HepG2 (cell line): ENCODE data around the gene BMPER. TPM values are rescaled to one million over a fixed set of nuclear protein-coding genes. Genes with fewer than 3 reads are reported as not detected.

Experiments used
- ATAC-seq: fragments of 200-7000 bp; cut with Tn5 transposase; 3 replicates; pipeline ENCODE4 v1.9.1; 2020; ENCODE audit warnings: mild to moderate bottlenecking, moderate library complexity
- BruUV-seq: library from RNA; stranded (reverse); fragments of 400-500 nt; replicated peaks from 2 replicates; lab custom pipeline; 2021; lab: Mats Ljungman, UMichigan
- CTCF ChIA-PET: fragments of 300-600 bp; formaldehyde crosslinking; extraction: SDS; loops from one replicate; lab custom pipeline; 2021; ENCODE audit warnings: low total read pairs, inconsistent platforms, low intra/inter-chr PET ratio; lab: Yijun Ruan, JAX
- POLR2A ChIA-PET: fragments of 350-600 bp; sonication (Branson Sonifier 250); formaldehyde crosslinking; loops from one replicate; lab custom pipeline; 2020; ENCODE audit warnings: antibody characterized with exemption, inconsistent platforms; lab: Yijun Ruan, JAX
- DNase-seq: peaks from one replicate; pipeline ENCODE4 v3.0.0-alpha.2; 2015; ENCODE audit warnings: low spot score
- FAIRE-seq: peaks from 3 replicates; lab custom pipeline; 2011; peaks lifted over from hg19 to GRCh38; lab: Jason Lieb, UNC
- H2AFZ ChIP-seq: one replicate; pipeline ENCODE4 v1.6.1; 2011; ENCODE audit warnings: low read length, inconsistent platforms
- H3K27ac ChIP-seq: fragments of 300-600 bp; 3 replicates; pipeline ENCODE4 v1.8.0; 2011; ENCODE audit warnings: mixed run types, mild to moderate bottlenecking, mixed read lengths, low read length, inconsistent platforms; ENCODE audit not compliant: insufficient read depth; ENCODE audit errors: extremely low read length
- H3K27me3 ChIP-seq, 2 experiments: fragments of 200-600 bp in 1 of 2; 2 replicates in 1 of 2; 3 replicates in 1 of 2; pipeline versions ENCODE4 v1.6.0 to v1.8.0; 2011; ENCODE audit warnings: low read length in 2 of 2, mild to moderate bottlenecking in 2 of 2, moderate library complexity in 2 of 2, inconsistent platforms in 1 of 2; ENCODE audit not compliant: insufficient read depth in 2 of 2, control insufficient read depth in 1 of 2
- H3K36me3 ChIP-seq, 2 experiments: fragments of 200-600 bp in 1 of 2; replicated peaks in 1 of 2; 2 replicates in 1 of 2; 3 replicates in 1 of 2; pipeline versions ENCODE4 v1.5.1 to v1.8.0; 2011; ENCODE audit warnings: low read length in 2 of 2, inconsistent platforms in 1 of 2; ENCODE audit not compliant: insufficient read depth in 2 of 2, control insufficient read depth in 1 of 2
- H3K4me1 ChIP-seq: 2 replicates; pipeline ENCODE4 v1.5.1; 2012; ENCODE audit warnings: low read length, inconsistent platforms; ENCODE audit not compliant: insufficient read depth
- H3K4me2 ChIP-seq: 2 replicates; pipeline ENCODE4 v1.6.0; 2011; ENCODE audit warnings: low read depth, low read length, inconsistent platforms
- H3K4me3 ChIP-seq, 3 experiments: fragments of 200-600 bp in 1 of 3; sonication (generic), shearing (Covaris generic) in 1 of 3; replicated peaks in 1 of 3; 2 replicates each; pipeline ENCODE4 v1.5.1; 2011 to 2016; ENCODE audit warnings: low read length in 3 of 3, inconsistent platforms in 2 of 3, low read depth in 2 of 3, mild to moderate bottlenecking in 2 of 3, control low read depth in 1 of 3, mixed read lengths in 1 of 3; ENCODE audit not compliant: insufficient read depth in 1 of 3
- H3K79me2 ChIP-seq: one replicate; pipeline ENCODE4 v1.6.1; 2011; ENCODE audit warnings: low read length, inconsistent platforms; ENCODE audit not compliant: insufficient read depth
- H3K9ac ChIP-seq: 2 replicates; pipeline ENCODE4 v1.6.0; 2011; ENCODE audit warnings: mild to moderate bottlenecking, low read depth, low read length, inconsistent platforms; ENCODE audit not compliant: insufficient read depth
- H3K9me3 ChIP-seq: 2 replicates; pipeline ENCODE4 v1.5.1; 2012; ENCODE audit warnings: mild to moderate bottlenecking, low read length
- H4K20me1 ChIP-seq: 2 replicates; pipeline ENCODE4 v1.6.0; 2011; ENCODE audit warnings: inconsistent platforms, mild to moderate bottlenecking, low read length, moderate library complexity; ENCODE audit not compliant: insufficient read depth
- CENPT ChIP-seq: sonication (generic); formaldehyde crosslinking; IDR thresholded peaks from 2 replicates; pipeline ENCODE4 v1.8.0; 2022; ENCODE audit warnings: low read depth, mild to moderate bottlenecking, moderate library complexity, missing genetic modification reagents
- CREB3 ChIP-seq: sonication (generic); formaldehyde crosslinking; IDR thresholded peaks from 2 replicates; pipeline ENCODE4 v1.5.0; 2020; ENCODE audit warnings: missing genetic modification reagents
- DMTF1 ChIP-seq: sonication (generic); formaldehyde crosslinking; IDR thresholded peaks from 2 replicates; pipeline ENCODE4 v1.4.0; 2020; ENCODE audit warnings: mild to moderate bottlenecking, missing genetic modification reagents
- DNMT1 ChIP-seq: sonication (generic); formaldehyde crosslinking; IDR thresholded peaks from 2 replicates; pipeline ENCODE4 v1.5.1; 2020; ENCODE audit warnings: mild to moderate bottlenecking, missing genetic modification reagents
- E2F2 ChIP-seq: sonication (generic); formaldehyde crosslinking; IDR thresholded peaks from 2 replicates; pipeline ENCODE4 v1.4.0; 2020; ENCODE audit warnings: missing genetic modification reagents, borderline replicate concordance
- HNRNPL ChIP-seq: fragments of 200-400 bp; formaldehyde crosslinking; IDR thresholded peaks from 2 replicates; pipeline ENCODE4 v1.6.1; 2017; ENCODE audit warnings: mild to moderate bottlenecking, low read depth, low read length
- ISL2 ChIP-seq: sonication (generic); formaldehyde crosslinking; IDR thresholded peaks from 2 replicates; pipeline ENCODE4 v1.5.0; 2020; ENCODE audit warnings: missing genetic modification reagents
- KLF11 ChIP-seq: IDR thresholded peaks from 2 replicates; pipeline ENCODE4 v1.6.1; 2016; ENCODE audit warnings: missing compliant biosample characterization
- LBX2 ChIP-seq: sonication (generic); formaldehyde crosslinking; IDR thresholded peaks from 2 replicates; pipeline ENCODE4 v1.5.0; 2020; ENCODE audit warnings: missing genetic modification reagents, mild to moderate bottlenecking, borderline replicate concordance
- NFKB2 ChIP-seq: sonication (generic); formaldehyde crosslinking; IDR thresholded peaks from 2 replicates; pipeline ENCODE4 v1.4.0; 2020; ENCODE audit warnings: missing genetic modification reagents, borderline replicate concordance
- PRPF4 ChIP-seq: fragments of 200-400 bp; formaldehyde crosslinking; IDR thresholded peaks from 2 replicates; pipeline ENCODE4 v1.6.1; 2016; ENCODE audit warnings: low read length, low read depth; ENCODE audit not compliant: poor library complexity, severe bottlenecking
- REL ChIP-seq: sonication (generic); formaldehyde crosslinking; conservative IDR thresholded peaks from 2 replicates; pipeline ENCODE4 v1.8.0; 2022; ENCODE audit warnings: mild to moderate bottlenecking, missing genetic modification reagents, moderate library complexity
- SIN3B ChIP-seq: fragments of 150-350 bp; IDR thresholded peaks from 2 replicates; pipeline ENCODE4 v1.6.1; 2014; ENCODE audit warnings: low read length
- STAT5B ChIP-seq: sonication (generic); formaldehyde crosslinking; IDR thresholded peaks from 2 replicates; pipeline ENCODE4 v1.4.0; 2020; ENCODE audit warnings: missing genetic modification reagents
- TERF1 ChIP-seq: sonication (generic); formaldehyde crosslinking; IDR thresholded peaks from 2 replicates; pipeline ENCODE4 v1.8.0; 2022; ENCODE audit warnings: mild to moderate bottlenecking, missing genetic modification reagents, moderate library complexity
- TGIF2 ChIP-seq: IDR thresholded peaks from 2 replicates; pipeline ENCODE4 v1.6.1; 2016; ENCODE audit warnings: control low read depth, missing compliant biosample characterization
- TMF1 ChIP-seq: sonication (generic); formaldehyde crosslinking; IDR thresholded peaks from 2 replicates; pipeline ENCODE4 v1.8.1; 2022; ENCODE audit warnings: low read depth, missing genetic modification reagents
- ZFY ChIP-seq: sonication (generic); formaldehyde crosslinking; IDR thresholded peaks from 2 replicates; pipeline ENCODE4 v1.4.0; 2020; ENCODE audit warnings: missing genetic modification reagents
- ZNF460 ChIP-seq: sonication (generic); formaldehyde crosslinking; IDR thresholded peaks from 2 replicates; pipeline ENCODE4 v1.5.1; 2020; ENCODE audit warnings: missing genetic modification reagents, mild to moderate bottlenecking, borderline replicate concordance
- ZNF737 ChIP-seq: sonication (generic); formaldehyde crosslinking; IDR thresholded peaks from 2 replicates; pipeline ENCODE4 v1.5.0; 2020; ENCODE audit warnings: missing genetic modification reagents, mild to moderate bottlenecking, borderline replicate concordance
- WGBS: methylation state at CpG from one replicate; pipeline ENCODE4 v1.1.6; 2017; ENCODE audit warnings: low lambda C conversion rate; 5-methylcytosine and 5-hydroxymethylcytosine counted together
- in situ Hi-C: cut with HindIII; loops from 2 replicates; pipeline ENCODE4 v1.10.0; 2017; ENCODE audit warnings: low pct_unique_long_range_greater_than_20kb; ENCODE audit not compliant: extremely low pct_ligation_motif_present
- intact Hi-C: fragments of 100-400 bp; cut with micrococcal nuclease; formaldehyde crosslinking; loops from one replicate; pipeline ENCODE4 v1.10.0; 2022; ENCODE audit not compliant: unreplicated experiment
- polyA plus RNA-seq, 8 experiments: library from polyadenylated mRNA; depleted of rRNA in 3 of 8; stranded (reverse) in 7 of 8; unstranded in 1 of 8; fragments of >200 nt; fragmentation: Illumina TruSeq in 4 of 8; extraction: Trizol in 4 of 8; gene quantifications; 2 replicates each; pipeline versions ENCODE4 v1.2.1 to v1.2.3, GENCODE V29; 2011 to 2016; ENCODE audit warnings: low read depth in 4 of 8, missing spikeins in 1 of 8, mixed read lengths in 1 of 8; ENCODE audit not compliant: insufficient read depth in 1 of 8
- total RNA-seq, 5 experiments: library from RNA; depleted of rRNA; stranded (reverse); fragments of >200 nt; fragmentation: Illumina TruSeq; extraction: Trizol; gene quantifications; 2 replicates each; pipeline ENCODE4 v1.2.3, GENCODE V29; 2016; ENCODE audit warnings: low read depth in 1 of 5

Gene BMPER
- total and polyA plus RNA-seq, 2 of the 13 experiments (the other 11 are each of a cell fraction or from before 2014, with no cell fraction given), result not detected

- no peak for TF ChIP-seq CENPT
- no peak for TF ChIP-seq PRPF4
- no peak for TF ChIP-seq CREB3 (CRISPR knock-in tag)
- no peak for TF ChIP-seq NFKB2
- TF ChIP-seq DNMT1 (CRISPR knock-in tag), result no peak
- no peak for TF ChIP-seq HNRNPL
- TF ChIP-seq TERF1 (CRISPR knock-in tag), result no peak
- no peak for TF ChIP-seq LBX2 (CRISPR knock-in tag)
- TF ChIP-seq REL (CRISPR knock-in tag), result no peak
- TF ChIP-seq, all 625 proteins: peak for 0
These were observed 117.3 kb downstream of the BMPER start (continued) for GRCh38 chr7:34022626-34023025.

GRCh38 chr7:34025600-34025999, 120.3 kb downstream of the BMPER start:
- ATAC-seq (no peak), FAIRE-seq (no peak), DNase-seq (no peak)
- ChIA-PET CTCF (no interaction called here), POLR2A (no interaction called here)
- H3K27ac ChIP-seq, result no peak overlapping the region
- H4K20me1 ChIP-seq, result no peaks in the 10 kb centered on the region
- no peaks in the 10 kb centered on the region for H3K4me1 ChIP-seq
- no peaks in the 10 kb centered on the region for H3K9me3 ChIP-seq
- H2AFZ ChIP-seq, result no peak overlapping the region
- WGBS, result 20% methylated on average over 5 of the region's 5 CpGs
- H3K36me3 ChIP-seq, result no peaks in the 10 kb centered on the region
- H3K27me3 ChIP-seq, result no peaks in the 10 kb centered on the region; a peak in 2 of 5 replicates
- no peak overlapping the region for H3K4me3 ChIP-seq
- no peak overlapping the region for H3K4me2 ChIP-seq
- intact Hi-C loops (no loop called here), in situ Hi-C loops (no loop called here)
- no TSS peak for BruUV-seq
- no peak overlapping the region for H3K9ac ChIP-seq
- H3K79me2 ChIP-seq, result no peaks in the 10 kb centered on the region
- TF ChIP-seq TGIF2 (CRISPR knock-in tag), result no peak
- no peak for TF ChIP-seq SIN3B
- TF ChIP-seq ZFY (CRISPR knock-in tag), result no peak
- no peak for TF ChIP-seq TMF1
- no peak for TF ChIP-seq ZNF737 (CRISPR knock-in tag)
- no peak for TF ChIP-seq ZNF460 (CRISPR knock-in tag)
- TF ChIP-seq ISL2 (CRISPR knock-in tag), result no peak
- TF ChIP-seq DMTF1 (CRISPR knock-in tag), result no peak
- no peak for TF ChIP-seq E2F2 (CRISPR knock-in tag)
- TF ChIP-seq STAT5B (CRISPR knock-in tag), result no peak
- no peak for TF ChIP-seq KLF11
